Jurkat, Clone E6-1 (cell line): ENCODE measurements around the gene HDAC10.
"Not testable (repeated sequence)": the region's sequence is repeated elsewhere in the genome, so short reads cannot be mapped to it uniquely, and the experiment has no call there.

Source experiments
- DNase-seq: peaks from one replicate; pipeline ENCODE4 v3.0.0-alpha.2; 2011; ENCODE audit warnings: low read depth, low spot score
- H3K4me3 ChIP-seq: 2 replicates; pipeline ENCODE4 v1.5.1; 2011; ENCODE audit warnings: mild to moderate bottlenecking, low read length, control low read depth, moderate library complexity

The HDAC10 gene

GRCh38 chr22:50208939-50209892, 41.8 kb downstream of the HDAC10 start:
- DNase-seq: no peak
- H3K4me3 ChIP-seq: no peak overlapping the region

DNA sequence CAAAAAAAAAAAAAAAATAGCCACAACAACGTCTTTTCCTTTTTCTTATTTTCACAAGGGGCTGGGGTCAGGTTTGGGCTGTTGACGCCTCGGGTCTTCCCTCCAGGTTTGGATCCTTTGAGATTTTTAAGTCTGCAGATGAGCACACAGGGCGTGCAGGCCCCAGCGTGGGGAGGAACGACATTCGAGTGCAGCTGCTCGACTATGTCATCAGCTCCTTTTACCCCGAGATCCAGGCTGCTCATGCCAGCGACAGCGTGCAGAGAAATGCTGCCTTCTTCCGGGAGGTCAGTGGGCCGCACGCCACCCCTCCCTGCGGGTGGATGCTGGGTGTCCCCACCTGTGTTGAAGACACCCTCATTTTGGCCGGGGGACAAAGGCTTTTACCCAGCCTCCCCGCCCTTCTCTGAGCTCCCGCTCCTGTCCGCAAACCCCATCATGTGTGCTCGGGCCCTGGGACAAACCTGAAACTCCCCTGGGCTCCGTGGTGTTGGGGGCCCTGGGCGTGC, 42.6 kb downstream of the HDAC10 start:
- no peak overlapping the region for H3K4me3 ChIP-seq
- DNase-seq: no peak

DNA sequence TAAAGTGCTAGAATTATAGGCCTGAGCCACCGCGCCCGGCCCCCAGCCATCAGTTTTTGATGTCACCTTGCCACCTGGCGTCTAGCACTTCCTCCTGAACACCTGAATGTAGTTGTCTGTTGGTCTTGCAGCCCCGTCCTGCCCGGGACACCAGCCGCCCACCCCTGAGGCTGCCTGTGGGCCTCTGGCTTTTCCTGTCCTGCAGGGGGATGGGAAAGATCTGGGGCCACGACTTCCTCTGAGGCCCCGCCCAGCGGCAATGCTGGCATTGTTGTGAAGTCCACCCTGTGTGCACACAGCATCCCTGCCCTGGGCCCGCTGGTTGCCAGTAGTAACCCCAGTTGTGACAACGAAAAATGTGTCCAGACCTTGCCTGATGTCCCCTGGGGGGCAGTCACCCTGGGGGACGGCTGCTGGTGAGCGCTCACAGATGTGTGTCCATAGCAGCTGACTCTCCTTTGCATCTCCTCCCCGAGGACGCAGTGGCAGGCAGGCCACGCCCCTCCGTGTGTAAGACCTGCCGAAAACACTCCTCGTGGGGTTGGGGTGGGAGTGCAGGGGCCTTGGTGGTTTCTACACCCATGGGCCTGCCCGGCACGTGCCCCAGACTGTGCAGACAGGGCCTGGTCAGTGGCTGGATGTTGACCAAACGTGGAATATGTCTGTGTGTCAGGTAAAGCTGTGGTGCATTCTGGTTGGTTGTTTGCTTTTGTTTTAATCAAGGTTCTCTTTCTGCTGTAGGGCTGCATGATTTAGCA, 43.5 kb downstream of the HDAC10 start:
- H3K4me3 ChIP-seq: no peak overlapping the region
- DNase-seq: no peak

DNA sequence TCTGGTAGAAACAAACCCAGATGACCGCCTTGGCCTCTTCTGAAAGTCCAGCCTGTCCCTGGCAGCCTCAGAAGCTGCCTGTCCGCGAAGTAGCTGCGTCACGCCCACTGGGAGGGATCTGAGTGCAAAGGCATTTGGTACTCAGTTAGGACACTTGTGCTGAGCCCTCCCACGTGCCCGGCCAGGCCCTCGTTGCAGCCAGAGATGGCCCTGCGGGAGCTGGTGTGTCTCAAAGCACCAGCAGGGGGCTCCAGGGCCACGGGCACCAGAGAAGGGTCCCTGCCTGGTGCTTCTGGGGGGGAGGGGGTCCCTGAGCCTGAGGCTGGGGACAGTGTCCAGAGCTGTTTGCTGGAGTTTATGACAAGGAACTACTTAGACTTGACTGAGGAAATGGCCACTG, 44.5 kb downstream of the HDAC10 start:
- H3K4me3 ChIP-seq: no peak overlapping the region
- no peak for DNase-seq

GRCh38 chr22:50205781-50206569, 45.1 kb downstream of the HDAC10 start:
- H3K4me3 ChIP-seq: no peak overlapping the region
- no peak for DNase-seq

- DNase-seq, H3K4me3 ChIP-seq: not testable (repeated sequence)
Observed at GRCh38 chr22:50204998-50205397, 46.1 kb downstream of the HDAC10 start.

DNA sequence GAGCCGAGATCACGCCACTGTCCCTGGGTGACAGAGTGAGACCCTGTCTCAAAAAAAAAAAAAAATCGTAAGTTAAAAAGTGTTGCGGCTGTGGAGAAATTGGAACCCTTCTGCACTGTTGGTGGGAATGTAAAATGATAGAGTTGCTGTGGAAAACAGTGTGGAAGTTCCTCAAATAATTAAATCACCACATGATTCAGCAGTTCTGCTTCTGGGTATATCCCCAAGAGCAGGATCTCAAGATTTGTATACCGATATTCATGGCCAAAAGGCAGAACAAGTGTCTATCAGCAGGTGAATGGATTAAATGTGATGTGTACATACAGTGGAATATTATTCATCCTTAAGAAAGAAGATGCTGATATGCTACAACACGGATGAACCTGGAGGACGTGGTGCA, 46.5 kb downstream of the HDAC10 start:
- no peak for DNase-seq
- H3K4me3 ChIP-seq: no peak overlapping the region

DNA sequence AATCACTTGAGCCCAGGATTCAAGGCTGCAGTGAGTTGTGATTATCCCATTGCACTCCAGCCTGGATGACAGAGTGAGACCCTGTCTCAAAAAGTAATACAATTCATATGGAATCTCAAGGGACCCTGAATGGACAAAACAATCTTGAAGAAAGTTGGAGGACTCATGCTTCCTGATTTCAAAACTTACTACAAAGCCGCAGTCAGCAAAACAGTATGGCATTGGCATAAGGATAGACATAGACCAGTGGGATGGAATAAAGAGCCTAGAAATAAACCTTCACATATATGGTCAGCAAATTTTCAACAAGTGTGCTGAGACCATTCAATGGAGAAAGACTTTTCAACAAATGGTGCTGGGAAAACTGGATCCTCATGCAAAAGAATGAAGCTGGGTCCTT, 47.8 kb downstream of the HDAC10 start:
- no peak for DNase-seq
- no peak overlapping the region for H3K4me3 ChIP-seq

- H3K4me3 ChIP-seq: peak overlapping the region; percentile 67
- no peak for DNase-seq
Observed at GRCh38 chr22:50202130-50202666, 48.9 kb downstream of the HDAC10 start.

- peak overlapping the region; percentile 67 for H3K4me3 ChIP-seq
- DNase-seq: no peak
Observed at GRCh38 chr22:50201191-50202129, 49.6 kb downstream of the HDAC10 start.

GRCh38 chr22:50200461-50201190, 50.4 kb downstream of the HDAC10 start, which contains the start of gene SELENOO:
SELENOO (plus strand) TSS chr22:50201011; CDS start chr22:50201037, 26 bp downstream.
- H3K4me3 ChIP-seq: peak within 1 kb of the TSS; percentile 67
- peak; percentile 80 for DNase-seq

DNA sequence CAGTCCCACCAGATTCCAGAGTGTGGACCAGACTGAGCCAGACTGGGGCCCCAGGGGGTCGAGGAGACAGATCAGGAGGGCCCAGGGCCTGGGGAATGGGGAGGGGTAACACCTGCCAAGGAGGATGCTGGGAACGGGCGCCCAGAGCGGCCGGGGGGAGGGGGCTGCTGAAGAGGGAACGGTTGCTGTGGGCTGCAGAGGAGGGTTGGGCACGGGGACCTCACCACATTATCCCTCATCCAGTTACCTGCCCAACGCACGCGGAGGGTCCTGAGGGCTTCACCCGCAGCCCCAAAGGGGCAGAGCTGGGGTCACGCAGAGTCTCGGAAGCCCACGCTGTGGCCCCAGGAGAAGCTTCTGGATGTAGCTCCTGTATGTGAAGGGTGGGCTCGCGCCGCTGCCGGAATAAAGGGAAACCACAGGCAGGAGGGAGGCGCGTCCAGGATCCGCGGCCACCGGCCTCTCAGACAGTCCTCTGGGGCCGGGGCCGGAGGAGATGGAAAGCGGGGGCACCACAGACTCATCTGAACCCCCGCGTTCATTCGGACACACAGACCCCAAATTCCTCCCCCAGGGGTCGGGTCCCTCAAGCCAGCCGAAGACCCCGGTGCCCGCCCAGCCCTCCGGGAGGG, 51.1 kb downstream of the HDAC10 start:
- H3K4me3 ChIP-seq: peak overlapping the region; percentile 52
- no peak for DNase-seq

DNA sequence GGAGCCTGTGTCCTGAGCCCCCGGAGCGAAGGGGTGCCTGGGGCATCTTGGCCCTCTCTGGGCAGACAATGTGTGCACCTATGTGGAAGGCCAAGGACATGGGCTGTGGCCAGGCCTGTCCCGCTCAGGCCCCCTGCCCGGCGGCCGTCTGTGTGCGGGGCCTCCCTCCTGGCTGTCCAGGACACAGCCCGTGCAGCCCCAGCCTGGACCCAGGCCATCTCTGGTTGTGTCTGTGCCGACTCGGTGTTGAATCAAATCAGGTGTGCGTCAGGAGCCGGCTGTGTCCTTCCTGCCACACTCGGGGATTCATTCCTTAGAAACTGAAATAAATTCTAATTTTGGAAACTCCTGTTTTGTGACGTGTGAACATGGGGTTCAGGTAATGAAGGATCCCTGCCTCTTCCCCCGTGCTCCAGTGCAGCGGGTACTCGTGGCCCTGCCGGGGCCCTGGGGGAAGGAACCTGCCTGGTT, 51.8 kb downstream of the HDAC10 start:
- no peak for DNase-seq
- H3K4me3 ChIP-seq: no peak overlapping the region

DNA sequence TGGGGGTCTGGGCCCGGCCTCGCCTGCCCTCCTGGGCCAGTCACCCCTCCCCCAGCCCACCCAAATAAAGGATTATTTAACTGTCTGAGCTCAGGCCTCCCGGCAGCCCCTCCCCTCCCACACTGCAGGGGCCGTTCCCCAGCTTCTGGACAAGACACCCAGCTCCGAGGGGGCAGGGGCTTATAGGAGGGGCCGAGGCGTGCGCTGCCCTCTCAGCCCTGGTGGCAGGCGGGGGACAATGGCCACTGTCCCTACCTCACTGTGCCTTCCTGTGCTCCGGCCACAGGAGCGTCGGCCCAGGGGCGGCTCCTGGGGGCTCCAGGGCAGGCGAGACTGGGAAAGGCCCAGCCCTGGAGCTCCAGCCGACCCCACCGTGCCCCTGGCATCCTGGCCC, 52.4 kb downstream of the HDAC10 start:
- no peak for DNase-seq
- no peak overlapping the region for H3K4me3 ChIP-seq

GRCh38 chr22:50197856-50198623, 53.0 kb downstream of the HDAC10 start:
- DNase-seq: no peak
- no peak overlapping the region for H3K4me3 ChIP-seq
